ENCODE data around the gene SMYD3. TPM values are rescaled to one million over a fixed set of nuclear protein-coding genes. Genes with fewer than 3 reads are reported as not detected.

Gene SMYD3
- total and polyA plus RNA-seq, 2 of the 4 experiments (the other 2 are of a cell fraction), result 26.5 to 37.6 TPM

DNA sequence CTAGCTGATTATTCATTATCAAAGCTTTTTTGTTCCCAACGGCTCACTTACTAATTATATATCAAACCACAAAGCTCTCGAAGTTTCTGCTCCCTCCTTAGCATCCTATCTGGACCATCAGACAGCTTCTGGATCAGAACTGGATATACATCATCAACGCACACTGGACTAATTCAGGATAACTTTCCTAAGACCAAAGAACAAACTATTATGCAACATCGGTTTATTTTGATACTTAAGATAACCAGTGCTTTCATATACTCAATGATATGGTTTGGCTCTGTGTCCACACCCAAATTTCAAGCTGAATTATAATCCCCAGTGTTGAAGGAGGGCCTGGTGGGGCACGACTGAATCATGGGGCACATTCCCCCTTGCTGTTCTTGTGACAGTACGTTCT lies 110.8 kb downstream of the SMYD3 start:
- dilution Hi-C loops (cut with HindIII; ENCODE audit: low sequenced_read_pairs, unreplicated experiment), result no loop called here
- Histone ChIP-seq H3K27me3 (ENCODE audit: control insufficient read depth, insufficient read depth, low read length) (no peaks in the 10 kb centered on the region), H3K4ac (ENCODE audit: low read depth, low read length) (no peak overlapping the region), H3K4me3 (ENCODE audit: insufficient read depth, low read depth, low read length) (no peak overlapping the region), H3K4me1 (ENCODE audit: control insufficient read depth, insufficient read depth, low read length) (peaks cover 2% of the 10 kb centered on the region; the same call in 1 of the 2 replicates), H3K14ac (replicated peaks; ENCODE audit: low read depth, low read length) (no peak overlapping the region), H4K91ac (ENCODE audit: insufficient read depth, low read depth, low read length) (no peak overlapping the region), H2AK5ac (ENCODE audit: low read depth, low read length) (no peak overlapping the region; the same call in 1 of the 2 replicates), H3K36me3 (ENCODE audit: control insufficient read depth, insufficient read depth, low read length) (no peaks in the 10 kb centered on the region), H3K27ac (ENCODE audit: insufficient read depth, low read length) (no peak overlapping the region), H2BK15ac (ENCODE audit: low read depth, low read length) (no peak overlapping the region), H3K4me2 (ENCODE audit: low read depth, low read length) (no peak overlapping the region), H3K18ac (ENCODE audit: low read depth, low read length) (no peak overlapping the region), H2BK120ac (ENCODE audit: low read depth, low read length) (no peak overlapping the region), H3K56ac (ENCODE audit: extremely low read depth, insufficient read depth, low read length) (no peak overlapping the region), H4K5ac (ENCODE audit: low read depth, low read length) (no peak overlapping the region), H3K9me3 (ENCODE audit: control insufficient read depth, insufficient read depth, low read length) (no peaks in the 10 kb centered on the region), H2BK20ac (ENCODE audit: low read depth, low read length) (no peak overlapping the region), H4K8ac (ENCODE audit: low read depth in 2 of 2, low read length in 2 of 2) (no peak overlapping the region), H3K23ac (ENCODE audit: low read depth, low read length) (no peak overlapping the region), H2AK9ac (replicated peaks; ENCODE audit: low read depth, low read length, poor library complexity) (no peak overlapping the region), H3K9me1 (ENCODE audit: insufficient read depth, low read length) (no peaks in the 10 kb centered on the region; the same call in 1 of the 2 replicates), H3K9ac (ENCODE audit: low read depth, low read length) (no peak overlapping the region), H2BK5ac (ENCODE audit: low read depth, low read length, poor library complexity, severe bottlenecking) (no peak overlapping the region), H4K20me1 (ENCODE audit: insufficient read depth, low read length) (no peaks in the 10 kb centered on the region), H2AFZ (replicated peaks; ENCODE audit: low read length, poor library complexity) (no peak overlapping the region), H3K79me1 (ENCODE audit: low read depth in 1 of 2, low read length in 2 of 2) (peaks cover 8 to 13% of the 10 kb centered on the region in 2 experiments; a peak in 3 of 4 replicates)
- POLR2A ChIA-PET (ENCODE audit: unreplicated experiment), result no interaction called here
- BruUV-seq (replicated peaks), result no TSS peak
- no peak for TF ChIP-seq RCOR1 (IDR thresholded peaks at IDR 0.05; ENCODE audit: insufficient replicate concordance, low read length)
- peak; percentile 51 for TF ChIP-seq CEBPB (IDR thresholded peaks at IDR 0.05; ENCODE audit: low read depth, low read length)
- WGBS, 2 experiments (ENCODE audit: extremely low coverage in 2 of 2, insufficient read length in 1 of 2), result 93% methylated on average over 2 of the region's 6 CpGs; no CpG with 5 or more reads in 1 of the 2 experiments
- intact Hi-C loops (cut with micrococcal nuclease), result no loop called here
- CTCF ChIA-PET, result no interaction called here
- in situ Hi-C loops (cut with MboI; ENCODE audit: low sequenced_read_pairs), result no loop called here
- no peak for ATAC-seq (ENCODE audit: low read depth)
- DNase-seq, result no peak
